Brain microvascular endothelial cell (primary cell): ENCODE measurements around the gene UROS.

ENCODE experiments used
- DNase-seq: peaks from one replicate; pipeline ENCODE4 v3.0.0-alpha.2; 2020
- H3K27ac ChIP-seq: fragments of 250-450 bp; sonication (Bioruptor Pico); 2 replicates; pipeline ENCODE4 v1.5.1; 2020; ENCODE audit warnings: mild to moderate bottlenecking, moderate library complexity
- H3K27me3 ChIP-seq: fragments of 250-450 bp; sonication (Bioruptor Pico); replicated peaks from 2 replicates; pipeline ENCODE4 v1.5.1; 2020; ENCODE audit warnings: mild to moderate bottlenecking
- H3K36me3 ChIP-seq: fragments of 250-450 bp; sonication (Bioruptor Pico); replicated peaks from 2 replicates; pipeline ENCODE4 v1.5.1; 2020; ENCODE audit warnings: mild to moderate bottlenecking
- H3K4me3 ChIP-seq: 2 replicates; pipeline ENCODE4 v1.5.1; 2011; ENCODE audit warnings: low read depth, mild to moderate bottlenecking, control low read depth, low read length, moderate library complexity
- in situ Hi-C: cut with HindIII; loops from 2 replicates; pipeline ENCODE4 v1.10.0; 2017; ENCODE audit warnings: low sequenced_read_pairs, low pct_ligation_motif_present
- TF ChIP-seq, protein P1 (sequence below): IDR thresholded peaks from 2 replicates; pipeline ENCODE4 v1.5.1; 2011; ENCODE audit warnings: low read depth, mild to moderate bottlenecking, moderate library complexity, low read length, control low read depth, inconsistent platforms; ENCODE audit errors: missing control alignments

The UROS gene

DNA sequence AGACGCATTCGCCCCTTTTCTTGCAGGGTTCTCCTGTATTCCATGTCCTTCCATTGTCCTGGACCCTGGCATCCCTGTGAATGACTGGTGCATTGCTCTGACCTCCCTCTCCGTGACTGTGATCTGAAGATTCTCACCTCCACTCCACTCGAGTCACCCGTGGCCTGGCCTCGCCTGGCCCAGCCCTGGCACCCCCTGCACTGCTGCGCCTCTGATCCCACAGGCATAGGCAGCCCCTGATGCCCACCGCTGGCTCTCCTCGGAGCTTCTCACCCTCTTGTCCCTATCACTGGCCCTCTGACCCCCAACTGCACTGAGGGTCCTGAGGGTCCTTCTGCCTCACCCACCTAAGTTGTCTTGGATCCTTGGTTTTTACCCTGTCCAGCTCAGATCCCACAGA is 45.3 kb downstream of the UROS start:
- H3K27ac ChIP-seq: no peak overlapping the region
- in situ Hi-C loops: no loop called here
- H3K27me3 ChIP-seq: no peaks in the 10 kb centered on the region
- TF ChIP-seq, protein P1, sequence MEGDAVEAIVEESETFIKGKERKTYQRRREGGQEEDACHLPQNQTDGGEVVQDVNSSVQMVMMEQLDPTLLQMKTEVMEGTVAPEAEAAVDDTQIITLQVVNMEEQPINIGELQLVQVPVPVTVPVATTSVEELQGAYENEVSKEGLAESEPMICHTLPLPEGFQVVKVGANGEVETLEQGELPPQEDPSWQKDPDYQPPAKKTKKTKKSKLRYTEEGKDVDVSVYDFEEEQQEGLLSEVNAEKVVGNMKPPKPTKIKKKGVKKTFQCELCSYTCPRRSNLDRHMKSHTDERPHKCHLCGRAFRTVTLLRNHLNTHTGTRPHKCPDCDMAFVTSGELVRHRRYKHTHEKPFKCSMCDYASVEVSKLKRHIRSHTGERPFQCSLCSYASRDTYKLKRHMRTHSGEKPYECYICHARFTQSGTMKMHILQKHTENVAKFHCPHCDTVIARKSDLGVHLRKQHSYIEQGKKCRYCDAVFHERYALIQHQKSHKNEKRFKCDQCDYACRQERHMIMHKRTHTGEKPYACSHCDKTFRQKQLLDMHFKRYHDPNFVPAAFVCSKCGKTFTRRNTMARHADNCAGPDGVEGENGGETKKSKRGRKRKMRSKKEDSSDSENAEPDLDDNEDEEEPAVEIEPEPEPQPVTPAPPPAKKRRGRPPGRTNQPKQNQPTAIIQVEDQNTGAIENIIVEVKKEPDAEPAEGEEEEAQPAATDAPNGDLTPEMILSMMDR: no peak
- no peaks in the 10 kb centered on the region for H3K36me3 ChIP-seq
- no peak overlapping the region for H3K4me3 ChIP-seq
- DNase-seq: no peak

DNA sequence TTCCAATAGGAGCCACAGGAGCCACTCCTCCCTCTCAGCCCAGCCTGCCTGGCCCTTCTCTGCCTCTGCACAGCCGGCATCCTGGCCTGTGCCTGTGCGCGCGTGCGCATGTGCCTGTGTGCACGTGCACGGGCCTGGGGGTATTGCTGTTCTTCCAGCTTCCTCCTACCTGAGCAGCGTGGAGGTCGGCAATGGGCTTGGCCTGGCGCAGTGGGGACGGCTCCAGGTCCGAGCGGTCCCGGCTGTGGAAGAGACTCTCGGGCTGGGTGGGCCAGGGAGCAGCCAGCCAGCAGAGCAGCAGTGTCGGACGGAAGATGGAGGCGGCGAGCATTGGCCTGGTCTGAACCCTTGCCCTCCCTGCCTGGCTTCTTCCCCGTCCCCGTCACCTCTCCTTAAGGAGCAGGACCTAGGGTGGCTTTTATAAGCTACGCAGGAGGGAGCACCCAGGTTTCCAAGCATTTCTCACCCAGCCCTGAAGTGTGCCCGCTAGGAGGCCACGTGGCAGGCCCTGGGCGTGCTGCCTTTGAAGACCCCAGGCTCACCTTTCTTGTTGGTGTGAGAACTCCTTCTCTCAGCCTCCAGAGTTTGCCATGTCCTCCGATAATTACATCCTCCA is 47.5 kb downstream of the UROS start, which contains the start of gene MMP21:
MMP21 (minus strand) TSS at position 331 of the 616 bp plus-strand sequence; CDS start at position 331, 0 bp downstream.
- TF ChIP-seq, protein P1: no peak
- no peak for DNase-seq
- Histone ChIP-seq H3K27me3 (no peaks in the 10 kb centered on the region), H3K36me3 (no peaks in the 10 kb centered on the region), H3K4me3 (no peak within 1 kb of the TSS), H3K27ac (no peak within 1 kb of the TSS)
- in situ Hi-C loops: no loop called here

DNA sequence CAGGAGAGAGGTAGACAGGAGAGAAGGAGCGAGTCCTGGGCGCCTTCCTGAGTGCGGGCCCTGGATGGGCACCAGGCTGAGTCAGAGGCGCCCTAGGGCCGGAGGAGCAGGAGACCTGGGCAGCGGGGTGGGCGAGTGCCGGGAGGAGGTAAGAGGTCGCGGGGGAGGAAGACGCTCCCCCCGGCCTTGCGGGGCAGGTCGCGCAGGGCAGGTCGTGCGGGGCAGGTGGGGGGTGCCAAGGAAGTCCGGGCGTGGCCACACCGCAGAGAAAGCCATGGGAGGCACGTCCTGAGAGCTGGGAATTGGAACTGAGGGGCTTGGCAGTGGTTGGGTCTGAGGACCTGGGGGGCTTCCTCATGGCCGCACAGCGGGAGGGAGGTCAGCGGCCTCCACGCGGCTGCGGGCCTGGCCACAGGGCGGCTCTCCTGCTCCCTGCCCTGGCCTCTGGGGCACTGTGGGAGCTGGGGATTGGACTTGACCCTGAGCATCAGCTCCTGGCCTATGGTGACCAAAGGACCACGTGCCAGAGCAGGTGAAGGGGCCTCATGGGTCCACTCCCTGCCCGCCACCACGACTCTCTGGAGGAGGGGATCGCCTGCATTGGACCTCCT is 48.4 kb downstream of the UROS start:
- Histone ChIP-seq H3K4me3 (no peak overlapping the region), H3K36me3 (no peaks in the 10 kb centered on the region), H3K27ac (no peak overlapping the region), H3K27me3 (no peaks in the 10 kb centered on the region)
- in situ Hi-C loops: no loop called here
- DNase-seq: no peak
- TF ChIP-seq, protein P1: no peak

GRCh38 chr10:125773687-125774543 is 49.1 kb downstream of the UROS start:
- H3K27me3 ChIP-seq: no peaks in the 10 kb centered on the region
- DNase-seq: no peak
- in situ Hi-C loops: no loop called here
- no peak overlapping the region for H3K27ac ChIP-seq
- H3K4me3 ChIP-seq: no peak overlapping the region
- no peaks in the 10 kb centered on the region for H3K36me3 ChIP-seq
- TF ChIP-seq, protein P1: no peak

GRCh38 chr10:125772864-125773180 is 50.2 kb downstream of the UROS start:
- no peak for DNase-seq
- in situ Hi-C loops: no loop called here
- Histone ChIP-seq H3K27me3 (no peaks in the 10 kb centered on the region), H3K4me3 (no peak overlapping the region), H3K36me3 (no peaks in the 10 kb centered on the region), H3K27ac (no peak overlapping the region)
- TF ChIP-seq, protein P1: no peak
